Right renal pelvis (tissue), 4 donors: Measurements from ENCODE around the gene UGDH. TPM values are rescaled to one million over a fixed set of nuclear protein-coding genes. Genes with fewer than 3 reads are reported as not detected.
"Not testable (repeated sequence)": the region's sequence is repeated elsewhere in the genome, so short reads cannot be mapped to it uniquely, and the experiment has no call there.

Experiments used
- DNase-seq, 4 donors: peaks; one replicate each; pipeline ENCODE4 v3.0.0-alpha.2; 2013; ENCODE audit warnings: low read depth in 4 of 4, low spot score in 3 of 4, missing footprints in 1 of 4
- polyA plus RNA-seq, 4 donors: library from polyadenylated mRNA; unstranded; fragments of 120-200 nt; gene quantifications; one replicate each; pipeline ENCODE4 v1.2.1, GENCODE V29; 2013; ENCODE audit not compliant: insufficient read length in 4 of 4

Gene UGDH
- polyA plus RNA-seq, 4 donors, result 96.6 to 111 (median 101) TPM

- DNase-seq, result no peak
These were observed 29.1 kb downstream of the UGDH start for GRCh38 chr4:39497909-39498726.

- DNase-seq, result no peak
These were observed 31.6 kb downstream of the UGDH start for GRCh38 chr4:39495446-39496213.

GRCh38 chr4:39494354-39494753 lies 32.9 kb downstream of the UGDH start:
- DNase-seq, result no peak

- no peak for DNase-seq
These were observed 36.9 kb downstream of the UGDH start for GRCh38 chr4:39490322-39490721.

DNA sequence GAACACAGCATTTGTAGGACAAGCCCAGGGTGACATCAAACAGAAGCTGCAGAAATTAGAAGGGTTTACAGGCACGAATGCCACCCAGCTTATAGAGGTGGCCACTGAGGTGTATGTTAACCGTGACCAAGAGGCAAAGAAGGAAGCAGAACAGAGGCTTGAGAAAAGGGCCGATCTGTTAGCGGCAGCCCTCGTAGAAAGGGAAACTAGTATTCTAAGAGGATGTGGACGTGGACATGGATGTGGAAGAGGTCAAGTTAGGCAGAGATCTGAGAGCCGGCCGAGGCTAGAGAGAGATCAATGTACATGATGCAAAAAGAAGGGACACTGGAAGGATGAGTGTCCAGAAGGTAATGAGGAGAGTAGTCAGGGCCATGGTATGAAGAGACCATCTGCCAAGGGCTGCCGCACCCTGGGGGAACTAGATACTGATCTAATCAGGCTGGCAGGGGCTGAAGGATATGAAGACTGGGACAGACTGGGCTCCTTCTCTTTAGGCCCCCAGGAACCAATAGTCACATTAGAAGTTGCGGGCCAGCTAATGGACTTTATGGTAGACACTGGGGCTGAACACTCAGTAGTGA lies 40.9 kb downstream of the UGDH start:
- DNase-seq, result no peak

- no peak for DNase-seq
These were observed 42.5 kb downstream of the UGDH start for GRCh38 chr4:39484582-39485272.

DNA sequence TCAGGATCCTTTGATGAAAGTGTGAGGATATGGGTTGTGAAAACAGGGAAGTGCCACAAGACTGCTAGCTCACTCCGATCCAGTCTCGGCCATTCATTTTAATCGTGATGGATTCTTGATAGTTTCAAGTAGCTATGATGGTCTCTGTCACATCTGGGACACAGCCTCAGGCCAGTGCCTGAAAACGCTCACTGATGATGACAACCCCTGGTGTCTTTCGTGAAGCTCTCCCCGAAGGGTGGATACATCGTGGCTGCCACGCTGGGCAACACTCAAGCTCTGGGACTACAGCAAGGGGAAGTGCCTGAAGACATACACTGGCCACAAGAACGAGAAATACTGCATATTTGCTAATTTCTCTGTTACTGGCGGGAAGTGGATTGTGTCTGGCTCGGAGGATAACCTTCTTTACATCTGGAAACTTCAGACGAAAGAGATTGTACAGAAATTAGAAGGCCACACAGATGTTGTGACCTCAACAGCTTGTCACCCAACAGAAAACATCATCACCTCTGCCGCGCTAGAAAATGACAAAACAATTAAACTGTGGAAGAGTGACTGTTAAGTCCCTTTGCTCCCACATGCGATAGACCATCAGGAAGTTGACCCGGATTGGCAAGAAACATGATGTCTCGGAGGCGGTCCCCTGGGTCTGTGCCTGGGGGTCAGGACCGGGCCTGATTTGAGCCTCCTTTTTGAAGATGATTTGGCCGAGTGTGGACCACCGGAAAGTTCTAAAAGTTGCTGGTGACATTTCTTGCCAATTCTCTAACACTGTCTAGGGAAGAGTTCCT lies 46.1 kb downstream of the UGDH start:
- no peak for DNase-seq

- DNase-seq, result no peak
These were observed 47.0 kb downstream of the UGDH start for GRCh38 chr4:39480251-39480650.

DNA sequence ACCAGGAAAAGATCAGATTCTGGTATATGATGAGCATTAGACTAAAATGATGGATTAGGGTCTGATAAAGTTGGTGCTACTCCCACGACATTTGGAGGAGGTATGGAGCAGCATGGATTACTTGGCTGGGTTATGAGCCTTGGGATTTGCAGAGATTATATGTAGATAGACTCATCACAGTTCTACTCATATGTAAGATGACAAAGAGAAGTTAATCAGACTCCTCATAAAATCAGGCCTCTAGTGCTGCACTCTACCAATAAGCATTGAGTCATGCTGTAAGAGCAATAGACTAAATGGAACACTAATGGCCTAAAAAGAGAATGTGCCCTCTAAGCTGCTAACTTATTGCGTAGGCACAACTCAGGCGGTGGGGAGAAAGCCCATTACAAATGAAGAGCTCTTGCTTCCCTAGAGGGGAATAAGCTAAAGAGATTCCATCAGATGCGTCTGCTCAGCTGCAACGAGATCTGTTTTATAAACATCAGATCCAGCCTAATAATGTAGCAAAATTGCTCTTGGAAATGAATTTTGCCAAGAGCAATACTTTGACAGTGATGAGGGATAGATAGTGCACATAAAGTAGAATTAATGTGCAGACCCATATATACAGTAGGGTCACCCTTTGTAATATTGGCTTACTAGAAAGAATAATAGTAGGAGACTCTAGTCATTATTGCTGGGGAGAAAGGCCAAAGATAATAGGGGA lies 50.9 kb downstream of the UGDH start:
- DNase-seq, result no peak

- no peak for DNase-seq
These were observed 54.8 kb downstream of the UGDH start for GRCh38 chr4:39472396-39472795.

DNA sequence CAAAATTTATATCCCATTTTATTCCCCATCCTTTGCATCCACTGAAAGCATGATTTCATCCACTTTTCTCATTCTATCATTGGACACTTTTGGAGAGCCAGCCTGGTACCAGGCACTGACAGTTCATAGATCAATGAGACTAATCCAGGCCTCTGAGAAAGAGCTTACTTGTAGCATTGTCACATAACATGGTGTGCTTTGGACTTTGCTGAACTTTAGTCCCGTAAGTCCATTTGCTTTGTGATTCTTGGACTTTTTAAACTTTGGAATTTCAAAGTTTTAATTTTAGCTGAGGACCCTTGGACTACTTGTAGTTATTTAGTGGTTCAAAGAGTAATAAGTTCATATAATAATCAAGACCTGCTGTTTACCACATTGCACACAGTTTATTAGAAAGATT lies 56.8 kb downstream of the UGDH start:
- DNase-seq, result no peak

GRCh38 chr4:39469429-39470077 lies 57.7 kb downstream of the UGDH start:
- DNase-seq, result peak in 3 of 4 donors; percentile 38 to 74 (median 69)

- DNase-seq, result no peak
These were observed 59.8 kb downstream of the UGDH start for GRCh38 chr4:39467464-39467863.

- no peak for DNase-seq
These were observed 60.5 kb downstream of the UGDH start for GRCh38 chr4:39466747-39467146.

DNA sequence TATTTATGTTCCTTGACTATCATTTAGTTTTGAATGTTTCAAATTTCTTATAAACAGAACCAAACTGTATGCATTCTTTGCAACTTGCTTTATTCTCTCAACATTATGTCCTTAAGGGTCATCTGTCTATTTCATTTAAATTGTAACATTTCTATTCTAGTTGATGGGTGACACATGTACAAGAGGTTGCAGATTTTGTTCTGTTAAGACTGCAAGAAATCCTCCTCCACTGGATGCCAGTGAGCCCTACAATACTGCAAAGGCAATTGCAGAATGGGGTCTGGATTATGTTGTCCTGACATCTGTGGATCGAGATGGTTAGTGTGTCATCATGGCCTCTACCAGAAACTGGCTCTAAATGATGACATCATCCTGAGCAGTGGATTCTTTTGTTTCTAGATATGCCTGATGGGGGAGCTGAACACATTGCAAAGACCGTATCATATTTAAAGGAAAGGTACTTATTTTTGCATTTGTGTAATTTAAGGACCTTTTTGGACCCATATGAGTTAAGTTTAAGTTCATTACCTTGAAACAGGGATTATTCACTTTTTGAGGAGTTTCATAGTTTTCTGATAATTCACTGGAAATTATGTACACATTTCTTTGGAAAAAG lies 62.2 kb downstream of the UGDH start:
- DNase-seq, result no peak

GRCh38 chr4:39458505-39459300 lies 68.5 kb downstream of the UGDH start, which contains the start of the genes LIAS and RPL9:
Gene LIAS (plus strand): TSS chr4:39459056. CDS start chr4:39459118, 62 bp downstream.
Gene RPL9 (minus strand): TSS chr4:39458922. CDS start chr4:39458439, 483 bp downstream.
- DNase-seq, result peak; percentile 96 to 99 (median 98)

- DNase-seq, result not testable (repeated sequence)
These were observed 69.1 kb downstream of the UGDH start for GRCh38 chr4:39458161-39458504.
